Loucy (cell line): Measurements from ENCODE around the gene OLAH.

Experiments
- EZH2phosphoT487 ChIP-seq: fragments of 200-600 bp; IDR thresholded peaks from 2 replicates; pipeline ENCODE4 v1.6.1; 2018; ENCODE audit warnings: antibody characterized with exemption, mild to moderate bottlenecking, moderate library complexity, borderline replicate concordance
- TF ChIP-seq, protein P1 (sequence below): fragments of 200-600 bp; sonication (generic); conservative IDR thresholded peaks from 2 replicates; pipeline ENCODE4 v1.5.1; 2014; ENCODE audit warnings: mild to moderate bottlenecking, antibody characterized with exemption, low read length

DNA sequence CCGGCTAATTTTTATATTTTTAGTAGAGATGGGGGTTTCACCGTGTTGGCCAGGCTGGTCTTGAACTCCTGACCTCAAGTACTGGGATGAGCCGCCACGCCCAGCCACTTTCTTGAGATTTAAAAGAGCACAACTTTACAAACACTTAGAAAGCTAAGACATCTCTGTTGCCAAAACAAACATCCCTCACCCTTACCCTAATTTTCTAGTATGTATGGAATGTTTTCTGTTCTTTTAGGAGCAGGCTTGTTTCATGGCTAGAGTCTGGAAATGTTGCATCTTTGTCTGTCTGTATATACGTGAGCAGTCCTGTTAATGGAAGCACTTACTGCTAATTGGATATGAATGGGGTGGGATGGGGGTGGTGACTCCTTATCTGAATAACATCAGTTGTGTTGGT is 2.9 kb downstream of the OLAH start:
- TF ChIP-seq, protein P1, sequence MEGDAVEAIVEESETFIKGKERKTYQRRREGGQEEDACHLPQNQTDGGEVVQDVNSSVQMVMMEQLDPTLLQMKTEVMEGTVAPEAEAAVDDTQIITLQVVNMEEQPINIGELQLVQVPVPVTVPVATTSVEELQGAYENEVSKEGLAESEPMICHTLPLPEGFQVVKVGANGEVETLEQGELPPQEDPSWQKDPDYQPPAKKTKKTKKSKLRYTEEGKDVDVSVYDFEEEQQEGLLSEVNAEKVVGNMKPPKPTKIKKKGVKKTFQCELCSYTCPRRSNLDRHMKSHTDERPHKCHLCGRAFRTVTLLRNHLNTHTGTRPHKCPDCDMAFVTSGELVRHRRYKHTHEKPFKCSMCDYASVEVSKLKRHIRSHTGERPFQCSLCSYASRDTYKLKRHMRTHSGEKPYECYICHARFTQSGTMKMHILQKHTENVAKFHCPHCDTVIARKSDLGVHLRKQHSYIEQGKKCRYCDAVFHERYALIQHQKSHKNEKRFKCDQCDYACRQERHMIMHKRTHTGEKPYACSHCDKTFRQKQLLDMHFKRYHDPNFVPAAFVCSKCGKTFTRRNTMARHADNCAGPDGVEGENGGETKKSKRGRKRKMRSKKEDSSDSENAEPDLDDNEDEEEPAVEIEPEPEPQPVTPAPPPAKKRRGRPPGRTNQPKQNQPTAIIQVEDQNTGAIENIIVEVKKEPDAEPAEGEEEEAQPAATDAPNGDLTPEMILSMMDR, result no peak
- no peak for TF ChIP-seq EZH2phosphoT487
